ENCODE data around the gene FSHR.

The FSHR gene

GRCh38 chr2:49154140-49154539 is at the start of gene FSHR:
TSS of gene FSHR (minus strand) at chr2:49154515. CDS start at chr2:49154417, 98 bp downstream.
- DNase-seq (ENCODE audit: low spot score): no peak

GRCh38 chr2:49199266-49199665 is 45.0 kb upstream of the FSHR start:
- no peak for DNase-seq (ENCODE audit: low spot score)

- no peak for DNase-seq (ENCODE audit: low spot score)
Observed at GRCh38 chr2:49194701-49195100, 40.4 kb upstream of the FSHR start.

- DNase-seq (ENCODE audit: low spot score): no peak
Observed at GRCh38 chr2:49192036-49192435, 37.7 kb upstream of the FSHR start.

- DNase-seq (ENCODE audit: low spot score): no peak
Observed at GRCh38 chr2:49189512-49190225, 35.4 kb upstream of the FSHR start.

- no peak for DNase-seq (ENCODE audit: low spot score)
Observed at GRCh38 chr2:49186050-49186648, 31.8 kb upstream of the FSHR start.

- no peak for DNase-seq (ENCODE audit: low spot score)
Observed at GRCh38 chr2:49178656-49179055, 24.3 kb upstream of the FSHR start.

GRCh38 chr2:49177194-49177593 is 22.9 kb upstream of the FSHR start:
- DNase-seq (ENCODE audit: low spot score): no peak

- DNase-seq (ENCODE audit: low spot score): no peak
Observed at GRCh38 chr2:49175831-49176230, 21.5 kb upstream of the FSHR start.

- no peak for DNase-seq (ENCODE audit: low spot score)
Observed at GRCh38 chr2:49174750-49175149, 20.4 kb upstream of the FSHR start.

GRCh38 chr2:49167131-49167530 is 12.8 kb upstream of the FSHR start:
- no peak for DNase-seq (ENCODE audit: low spot score)

GRCh38 chr2:49165662-49166061 is 11.3 kb upstream of the FSHR start:
- DNase-seq (ENCODE audit: low spot score): no peak

GRCh38 chr2:49164729-49165128 is 10.4 kb upstream of the FSHR start:
- DNase-seq (ENCODE audit: low spot score): no peak

- DNase-seq (ENCODE audit: low spot score): no peak
Observed at GRCh38 chr2:49162151-49162550, 7.8 kb upstream of the FSHR start.

GRCh38 chr2:49154891-49155290 is 576 bp upstream of the FSHR start:
- DNase-seq (ENCODE audit: low spot score): no peak

GRCh38 chr2:49153252-49153651 is 1.1 kb downstream of the FSHR start:
- no peak for DNase-seq (ENCODE audit: low spot score)

GRCh38 chr2:49152824-49153223 is 1.5 kb downstream of the FSHR start:
- DNase-seq (ENCODE audit: low spot score): no peak

GRCh38 chr2:49146401-49146800 is 7.9 kb downstream of the FSHR start:
- DNase-seq (ENCODE audit: low spot score): no peak

- DNase-seq (ENCODE audit: low spot score): no peak
Observed at GRCh38 chr2:49131801-49132200, 22.5 kb downstream of the FSHR start.

- no peak for DNase-seq (ENCODE audit: low spot score)
Observed at GRCh38 chr2:49129034-49129433, 25.3 kb downstream of the FSHR start.

- DNase-seq (ENCODE audit: low spot score): no peak
Observed at GRCh38 chr2:49123600-49123999, 30.7 kb downstream of the FSHR start.

GRCh38 chr2:49122107-49122506 is 32.2 kb downstream of the FSHR start:
- DNase-seq (ENCODE audit: low spot score): no peak

- no peak for DNase-seq (ENCODE audit: low spot score)
Observed at GRCh38 chr2:49113046-49113445, 41.3 kb downstream of the FSHR start.

GRCh38 chr2:49111456-49111855 is 42.9 kb downstream of the FSHR start:
- DNase-seq (ENCODE audit: low spot score): no peak

Data from pons (tissue), 1 donor.